Measurements from ENCODE around the gene RNF14.
A peak's percentile ranks its signal among the peaks of the same experiment; 100 is the strongest.

- TF ChIP-seq EZH2 (IDR thresholded peaks at IDR 0.05; ENCODE audit: borderline replicate concordance, low read depth, low read length, poor library complexity, severe bottlenecking) (no peak), CTCF (conservative IDR thresholded peaks at IDR 0.05; ENCODE audit: low read depth, low read length) (peak; percentile 94)
Measured at GRCh38 chr5:141968914-141969608, at the start of gene RNF14.
